Anterior cingulate cortex (tissue), 58 donors: Measurements from ENCODE around the gene GPSM3.
"Not testable (repeated sequence)": the region's sequence is repeated elsewhere in the genome, so short reads cannot be mapped to it uniquely, and the experiment has no call there.

Experiments used
- DNase-seq, 58 donors: peaks; one replicate each; lab custom pipeline; 2025; lab: John Stamatoyannopoulos, UW

The GPSM3 gene

GRCh38 chr6:32152769-32153563 is 39.5 kb downstream of the GPSM3 start:
- peak in 15 of 58 donors; percentile 11 to 50 (median 35) for DNase-seq

- DNase-seq, result peak in 32 of 58 donors; percentile 16 to 69 (median 37)
Observed at GRCh38 chr6:32151863-32152768, 40.3 kb downstream of the GPSM3 start, which contains the start of gene PRRT1. TSS of gene PRRT1 (minus strand) at chr6:32151939. CDS start at chr6:32151827, 112 bp downstream.

GRCh38 chr6:32151181-32151862 is 41.1 kb downstream of the GPSM3 start:
- peak in 10 of 58 donors; percentile 8 to 55 (median 28) for DNase-seq

- DNase-seq, result peak in 1 of 58 donors; percentile 34
Observed at GRCh38 chr6:32149932-32150870, 42.2 kb downstream of the GPSM3 start.

GRCh38 chr6:32149092-32149755 is 43.2 kb downstream of the GPSM3 start:
- no peak for DNase-seq

- peak in 16 of 58 donors; percentile 8 to 56 (median 25) for DNase-seq
Observed at GRCh38 chr6:32148289-32149091, 44.0 kb downstream of the GPSM3 start.

GRCh38 chr6:32147401-32148132 is 44.9 kb downstream of the GPSM3 start:
- DNase-seq, result no peak

- no peak for DNase-seq
Observed at GRCh38 chr6:32146687-32147086, 45.8 kb downstream of the GPSM3 start.

GRCh38 chr6:32146287-32146686 is 46.2 kb downstream of the GPSM3 start:
- DNase-seq, result no peak

GRCh38 chr6:32144238-32144637 is 48.2 kb downstream of the GPSM3 start:
- not testable (repeated sequence) for DNase-seq
